Peyer's patch (tissue), 4 donors: Measurements from ENCODE around the gene ZNF627. TPM values are rescaled to one million over a fixed set of nuclear protein-coding genes. Genes with fewer than 3 reads are reported as not detected.
A peak's percentile ranks its signal among the peaks of the same experiment; 100 is the strongest.

ENCODE experiments used
- DNase-seq, 3 donors: peaks; one replicate each; pipeline ENCODE4 v3.0.0-alpha.2; 2017 to 2019
- H3K27ac ChIP-seq, 4 donors: fragments of 200-600 bp; sonication (generic); one replicate each; pipeline ENCODE4 v1.5.1; 2016 to 2019
- H3K27me3 ChIP-seq, 2 donors: fragments of 200-600 bp; sonication (generic); one replicate each; pipeline ENCODE4 v1.5.1; 2019
- H3K36me3 ChIP-seq, 3 donors: fragments of 200-600 bp; sonication (generic); one replicate each; pipeline ENCODE4 v1.5.1; 2016 to 2019
- H3K4me1 ChIP-seq, 4 donors: fragments of 200-600 bp; sonication (generic); one replicate each; pipeline ENCODE4 v1.5.1; 2016 to 2019
- H3K4me3 ChIP-seq, 4 donors: fragments of 200-600 bp; sonication (generic); 1 replicate in 3 of 4; 2 replicates in 1 of 4; pipeline ENCODE4 v1.5.1; 2016 to 2019; ENCODE audit warnings: mild to moderate bottlenecking in 1 of 4
- H3K9me3 ChIP-seq, 4 donors: fragments of 200-600 bp; sonication (generic); one replicate each; pipeline ENCODE4 v1.5.1; 2016 to 2019; ENCODE audit warnings: mild to moderate bottlenecking in 1 of 4
- POLR2A ChIP-seq, 2 donors: fragments of 450-650 bp; IDR thresholded peaks; one replicate each; pipeline ENCODE4 v1.5.1; 2017; ENCODE audit warnings: antibody characterized with exemption in 2 of 2, mild to moderate bottlenecking in 2 of 2, moderate library complexity in 2 of 2
- total RNA-seq, 4 donors: library from RNA; depleted of rRNA; stranded (reverse); fragments of >200 nt; gene quantifications; one replicate each; pipeline ENCODE4 v1.1.0, GENCODE V29; 2016
- TF ChIP-seq, protein P1 (sequence below), 6 experiments: fragments of 450-650 bp in 4 of 6; fragments of 200-600 bp in 2 of 6; sonication (generic) in 1 of 6; IDR thresholded peaks; one replicate each; pipeline ENCODE4 v1.5.1; 2017 to 2019; ENCODE audit warnings: antibody characterized with exemption in 6 of 6, mild to moderate bottlenecking in 3 of 6, moderate library complexity in 1 of 6

Gene ZNF627
- total RNA-seq, 4 donors from 2014 or later: 4.4 to 10.7 (median 5.5) TPM

- H3K27ac ChIP-seq: no peak overlapping the region
- H3K4me1 ChIP-seq: no peaks in the 10 kb centered on the region
- H3K9me3 ChIP-seq: peaks cover 0 to 13% (median 2%) of the 10 kb centered on the region in 4 donors
- no peak overlapping the region for H3K4me3 ChIP-seq
- TF ChIP-seq, protein P1, sequence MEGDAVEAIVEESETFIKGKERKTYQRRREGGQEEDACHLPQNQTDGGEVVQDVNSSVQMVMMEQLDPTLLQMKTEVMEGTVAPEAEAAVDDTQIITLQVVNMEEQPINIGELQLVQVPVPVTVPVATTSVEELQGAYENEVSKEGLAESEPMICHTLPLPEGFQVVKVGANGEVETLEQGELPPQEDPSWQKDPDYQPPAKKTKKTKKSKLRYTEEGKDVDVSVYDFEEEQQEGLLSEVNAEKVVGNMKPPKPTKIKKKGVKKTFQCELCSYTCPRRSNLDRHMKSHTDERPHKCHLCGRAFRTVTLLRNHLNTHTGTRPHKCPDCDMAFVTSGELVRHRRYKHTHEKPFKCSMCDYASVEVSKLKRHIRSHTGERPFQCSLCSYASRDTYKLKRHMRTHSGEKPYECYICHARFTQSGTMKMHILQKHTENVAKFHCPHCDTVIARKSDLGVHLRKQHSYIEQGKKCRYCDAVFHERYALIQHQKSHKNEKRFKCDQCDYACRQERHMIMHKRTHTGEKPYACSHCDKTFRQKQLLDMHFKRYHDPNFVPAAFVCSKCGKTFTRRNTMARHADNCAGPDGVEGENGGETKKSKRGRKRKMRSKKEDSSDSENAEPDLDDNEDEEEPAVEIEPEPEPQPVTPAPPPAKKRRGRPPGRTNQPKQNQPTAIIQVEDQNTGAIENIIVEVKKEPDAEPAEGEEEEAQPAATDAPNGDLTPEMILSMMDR (IDR thresholded peaks at IDR 0.05): no peak
- no peak for TF ChIP-seq POLR2A (IDR thresholded peaks at IDR 0.05)
- H3K36me3 ChIP-seq: peaks cover 0 to 2% (median 0%) of the 10 kb centered on the region in 3 donors
- H3K27me3 ChIP-seq: no peaks in the 10 kb centered on the region
- no peak for DNase-seq
Observed at GRCh38 chr19:11657307-11657706, 60.0 kb downstream of the ZNF627 start.

DNA sequence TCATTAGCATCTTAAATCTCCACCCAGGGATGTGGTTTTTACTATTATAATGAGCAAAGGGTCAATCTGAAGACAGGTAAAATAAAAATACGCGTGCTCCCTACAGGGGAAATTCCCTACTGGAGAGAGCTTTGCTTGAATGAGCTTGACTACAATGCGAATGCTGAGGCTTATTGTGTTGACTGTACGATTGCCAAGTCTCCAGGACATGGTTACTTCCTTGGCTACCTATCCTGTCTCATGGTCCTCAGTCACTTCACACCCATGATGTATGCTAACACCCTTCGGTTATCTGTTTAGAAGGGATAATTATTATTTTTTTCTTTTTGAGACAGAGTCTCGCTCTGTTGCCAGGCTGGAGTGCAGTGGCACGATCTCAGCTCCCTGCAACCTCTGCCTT is 61.7 kb downstream of the ZNF627 start:
- Histone ChIP-seq H3K4me1 (no peaks in the 10 kb centered on the region), H3K36me3 (no peaks in the 10 kb centered on the region), H3K9me3 (no peaks in the 10 kb centered on the region), H3K4me3 (no peak overlapping the region), H3K27ac (no peak overlapping the region), H3K27me3 (no peaks in the 10 kb centered on the region)
- TF ChIP-seq, protein P1 (IDR thresholded peaks at IDR 0.05): no peak
- no peak for TF ChIP-seq POLR2A (IDR thresholded peaks at IDR 0.05)
- no peak for DNase-seq

- no peaks in the 10 kb centered on the region for H3K27me3 ChIP-seq
- TF ChIP-seq, protein P1 (IDR thresholded peaks at IDR 0.05): peak in 4 of 6 experiments; percentile 19 to 61 (median 45)
- no peak for TF ChIP-seq POLR2A (IDR thresholded peaks at IDR 0.05)
- H3K4me1 ChIP-seq: no peaks in the 10 kb centered on the region
- no peak overlapping the region for H3K27ac ChIP-seq
- no peaks in the 10 kb centered on the region for H3K36me3 ChIP-seq
- H3K9me3 ChIP-seq: no peaks in the 10 kb centered on the region
- DNase-seq: no peak
- no peak overlapping the region for H3K4me3 ChIP-seq
Observed at GRCh38 chr19:11659612-11660011, 62.3 kb downstream of the ZNF627 start.

GRCh38 chr19:11662278-11662677 is 65.0 kb downstream of the ZNF627 start:
- no peak for DNase-seq
- Histone ChIP-seq H3K9me3 (no peaks in the 10 kb centered on the region), H3K4me1 (no peaks in the 10 kb centered on the region), H3K4me3 (no peak overlapping the region), H3K36me3 (no peaks in the 10 kb centered on the region), H3K27me3 (no peaks in the 10 kb centered on the region), H3K27ac (no peak overlapping the region)
- TF ChIP-seq POLR2A (IDR thresholded peaks at IDR 0.05): no peak
- TF ChIP-seq, protein P1 (IDR thresholded peaks at IDR 0.05): no peak

- H3K36me3 ChIP-seq: no peaks in the 10 kb centered on the region
- H3K27ac ChIP-seq: no peak overlapping the region
- H3K4me3 ChIP-seq: no peak overlapping the region
- H3K9me3 ChIP-seq: no peaks in the 10 kb centered on the region
- TF ChIP-seq, protein P1 (IDR thresholded peaks at IDR 0.05): no peak
- no peak for TF ChIP-seq POLR2A (IDR thresholded peaks at IDR 0.05)
- no peaks in the 10 kb centered on the region for H3K27me3 ChIP-seq
- no peaks in the 10 kb centered on the region for H3K4me1 ChIP-seq
- no peak for DNase-seq
Observed at GRCh38 chr19:11663181-11663591, 65.9 kb downstream of the ZNF627 start.

Other genes with a start within 250 kb of the ZNF627 start
- 10 to 100 TPM in 2 of 4 donors, 1 to 10 TPM in 2; 6.8 to 18.2 (median 10.1) TPM for gene PLPPR2, start 242.1 kb upstream of the ZNF627 start, total RNA-seq
- gene SWSAP1, start 222.8 kb upstream of the ZNF627 start, total RNA-seq: 1 to 10 TPM in 2 of 4 donors, under 1 TPM in 1, not detected in 1; 0.76 to 3.2 (median 1.9) TPM
- 1 to 10 TPM; 1.2 to 5.0 (median 3.0) TPM for gene EPOR, start 213.2 kb upstream of the ZNF627 start, total RNA-seq
- 10 to 100 TPM in 1 of 4 donors, 1 to 10 TPM in 3; 2.5 to 51.2 (median 6.3) TPM for gene RGL3, start 178.2 kb upstream of the ZNF627 start, total RNA-seq
- 1 to 10 TPM in 1 of 4 donors, not detected in 3; 1.5 TPM for gene ODAD3, start 162.4 kb upstream of the ZNF627 start, total RNA-seq
- 100 to 1,000 TPM; 161 to 239 (median 194) TPM for gene PRKCSH, start 161.8 kb upstream of the ZNF627 start, total RNA-seq
- under 1 TPM in 1 of 4 donors, not detected in 3; 0.95 TPM for gene ELAVL3, start 116.4 kb upstream of the ZNF627 start, total RNA-seq
- 10 to 100 TPM in 3 of 4 donors, 1 to 10 TPM in 1; 8.6 to 33.7 (median 23.3) TPM for gene ZNF653, start 91.6 kb upstream of the ZNF627 start, total RNA-seq
- 10 to 100 TPM; 50.1 to 94.0 (median 70.4) TPM for gene ECSIT, start 68.3 kb upstream of the ZNF627 start, total RNA-seq
- 10 to 100 TPM; 21.2 to 88.2 (median 25.7) TPM for gene CNN1, start 58.6 kb upstream of the ZNF627 start, total RNA-seq
- gene ELOF1, start 38.3 kb upstream of the ZNF627 start, total RNA-seq: 10 to 100 TPM; 30.5 to 39.2 (median 32.2) TPM
- 10 to 100 TPM; 16.5 to 36.3 (median 23.4) TPM for gene ACP5, start 19.8 kb upstream of the ZNF627 start, total RNA-seq
- gene ZNF823, start 141.5 kb downstream of the ZNF627 start, total RNA-seq: 10 to 100 TPM in 3 of 4 donors, 1 to 10 TPM in 1; 5.0 to 14.4 (median 13.1) TPM
- gene ZNF441, start 169.5 kb downstream of the ZNF627 start, total RNA-seq: 10 to 100 TPM in 3 of 4 donors, 1 to 10 TPM in 1; 6.8 to 37.1 (median 12.5) TPM
- gene ZNF491, start 201.0 kb downstream of the ZNF627 start, total RNA-seq: 1 to 10 TPM; 1.1 to 1.9 (median 1.4) TPM
- gene ZNF440, start 216.8 kb downstream of the ZNF627 start, total RNA-seq: 10 to 100 TPM; 28.0 to 87.2 (median 40.7) TPM